ENCODE data around the gene SRD5A2.

Gene SRD5A2

DNA sequence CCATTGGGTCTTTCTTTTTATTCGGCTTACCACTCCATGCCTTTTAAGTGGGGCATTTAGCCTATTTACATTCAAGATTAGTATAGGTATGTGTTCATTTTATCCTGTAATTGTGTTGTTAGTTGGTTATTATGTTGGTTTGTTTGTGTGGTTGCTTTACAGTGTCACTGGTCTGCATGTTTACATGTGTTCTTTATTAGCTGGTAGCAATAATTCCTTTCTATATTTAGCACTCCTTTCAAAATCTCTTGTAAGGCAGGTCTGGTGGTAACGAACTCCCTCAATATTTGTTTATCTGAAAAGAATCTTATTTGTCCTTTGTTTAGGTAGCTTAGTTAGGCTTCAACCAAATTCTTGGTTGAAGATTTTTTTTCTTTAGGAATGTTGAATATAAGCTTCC is 97.5 kb downstream of the SRD5A2 start:
- no peak overlapping the region for H3K9ac ChIP-seq (ENCODE audit: low read length)
- H3K36me3 ChIP-seq (ENCODE audit: low read length): no peaks in the 10 kb centered on the region
- no peaks in the 10 kb centered on the region for H3K79me2 ChIP-seq (ENCODE audit: insufficient read depth, low read length)
- no peak overlapping the region for H2AFZ ChIP-seq (ENCODE audit: low read depth, low read length, severe bottlenecking)
- no peak overlapping the region for H3K4me2 ChIP-seq (ENCODE audit: low read depth, low read length, poor library complexity, severe bottlenecking)
- no peak overlapping the region for H3K27ac ChIP-seq (ENCODE audit: low read depth, low read length)
- H3K9me2 ChIP-seq (replicated peaks; ENCODE audit: insufficient read depth, low read length): no peaks in the 10 kb centered on the region
- H3K9me3 ChIP-seq (ENCODE audit: insufficient read depth, low read length): no peaks in the 10 kb centered on the region
- H3K27me3 ChIP-seq (ENCODE audit: low read length): no peaks in the 10 kb centered on the region
- TF ChIP-seq, protein P1, sequence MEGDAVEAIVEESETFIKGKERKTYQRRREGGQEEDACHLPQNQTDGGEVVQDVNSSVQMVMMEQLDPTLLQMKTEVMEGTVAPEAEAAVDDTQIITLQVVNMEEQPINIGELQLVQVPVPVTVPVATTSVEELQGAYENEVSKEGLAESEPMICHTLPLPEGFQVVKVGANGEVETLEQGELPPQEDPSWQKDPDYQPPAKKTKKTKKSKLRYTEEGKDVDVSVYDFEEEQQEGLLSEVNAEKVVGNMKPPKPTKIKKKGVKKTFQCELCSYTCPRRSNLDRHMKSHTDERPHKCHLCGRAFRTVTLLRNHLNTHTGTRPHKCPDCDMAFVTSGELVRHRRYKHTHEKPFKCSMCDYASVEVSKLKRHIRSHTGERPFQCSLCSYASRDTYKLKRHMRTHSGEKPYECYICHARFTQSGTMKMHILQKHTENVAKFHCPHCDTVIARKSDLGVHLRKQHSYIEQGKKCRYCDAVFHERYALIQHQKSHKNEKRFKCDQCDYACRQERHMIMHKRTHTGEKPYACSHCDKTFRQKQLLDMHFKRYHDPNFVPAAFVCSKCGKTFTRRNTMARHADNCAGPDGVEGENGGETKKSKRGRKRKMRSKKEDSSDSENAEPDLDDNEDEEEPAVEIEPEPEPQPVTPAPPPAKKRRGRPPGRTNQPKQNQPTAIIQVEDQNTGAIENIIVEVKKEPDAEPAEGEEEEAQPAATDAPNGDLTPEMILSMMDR (IDR thresholded peaks at IDR 0.05; ENCODE audit: insufficient read depth, low read length, poor library complexity, severe bottlenecking): no peak
- TF ChIP-seq EZH2phosphoT487 (conservative IDR thresholded peaks at IDR 0.05; ENCODE audit: low read length): no peak
- no peaks in the 10 kb centered on the region for H4K20me1 ChIP-seq (ENCODE audit: low read depth, low read length)
- no peaks in the 10 kb centered on the region for H3F3A ChIP-seq (ENCODE audit: insufficient read depth)
- no peak overlapping the region for H3K4me3 ChIP-seq (ENCODE audit: insufficient read depth, low read length, poor library complexity, severe bottlenecking)

DNA sequence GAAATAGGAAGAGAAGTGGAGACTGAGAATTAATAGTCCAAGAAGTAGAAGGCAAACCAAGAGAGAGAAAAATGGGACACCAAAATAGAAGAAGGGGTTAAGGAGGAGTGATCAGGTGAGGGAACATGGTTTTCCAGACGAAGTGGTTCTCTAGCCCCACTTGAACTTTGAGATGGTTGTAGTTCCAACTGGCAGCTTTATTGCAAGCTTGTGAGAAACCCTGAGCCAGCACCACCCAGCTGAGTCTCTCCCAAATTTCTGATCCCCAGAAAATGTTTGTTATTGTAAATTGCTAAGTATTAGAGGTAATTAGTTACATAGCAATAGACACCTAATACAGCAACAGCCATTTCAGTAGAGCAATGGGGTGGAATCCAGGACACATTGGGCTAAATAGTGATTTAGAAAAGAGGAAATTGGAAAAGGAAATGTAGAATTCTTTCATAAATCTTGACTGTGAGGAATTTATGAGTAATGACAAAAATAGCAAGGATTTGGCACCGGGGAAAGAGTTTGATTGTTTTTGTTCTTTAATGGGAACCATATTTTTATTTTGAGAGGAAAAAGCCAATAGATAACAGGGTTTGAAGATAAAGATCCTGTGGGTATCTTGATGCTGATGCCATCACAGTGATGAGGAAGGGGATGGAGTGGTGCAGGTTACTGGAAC is 104.1 kb downstream of the SRD5A2 start:
- H3K4me2 ChIP-seq (ENCODE audit: low read depth, low read length, poor library complexity, severe bottlenecking): no peak overlapping the region
- no peaks in the 10 kb centered on the region for H3F3A ChIP-seq (ENCODE audit: insufficient read depth)

DNA sequence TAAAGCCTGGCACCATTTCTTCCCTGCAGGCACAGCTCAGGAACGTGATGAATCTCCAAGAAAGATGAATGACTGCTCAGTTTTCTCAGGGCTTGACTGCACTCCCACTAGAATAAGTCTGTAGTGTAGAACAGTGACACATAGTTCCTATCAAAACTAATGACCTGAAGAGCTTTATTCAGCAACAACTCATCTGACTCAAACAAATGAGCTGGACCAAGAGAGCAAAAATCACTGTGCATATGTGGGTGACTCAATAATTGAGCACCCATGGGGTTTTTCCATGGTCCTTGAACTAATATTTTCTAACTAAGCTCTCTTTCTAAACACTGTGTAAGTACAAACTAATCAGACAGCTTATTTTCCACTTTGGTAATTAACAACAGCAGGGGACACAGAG is 105.0 kb downstream of the SRD5A2 start:
- H3F3A ChIP-seq (ENCODE audit: insufficient read depth): no peaks in the 10 kb centered on the region
- no peaks in the 10 kb centered on the region for H4K20me1 ChIP-seq (ENCODE audit: low read depth, low read length)
- no peaks in the 10 kb centered on the region for H3K9me3 ChIP-seq (ENCODE audit: insufficient read depth, low read length)
- H3K4me3 ChIP-seq (ENCODE audit: insufficient read depth, low read length, poor library complexity, severe bottlenecking): no peak overlapping the region
- H3K36me3 ChIP-seq (ENCODE audit: low read length): no peaks in the 10 kb centered on the region
- no peaks in the 10 kb centered on the region for H3K27me3 ChIP-seq (ENCODE audit: low read length)
- no peak overlapping the region for H3K27ac ChIP-seq (ENCODE audit: low read depth, low read length)
- H3K9ac ChIP-seq (ENCODE audit: low read length): no peak overlapping the region
- TF ChIP-seq, protein P1 (IDR thresholded peaks at IDR 0.05; ENCODE audit: insufficient read depth, low read length, poor library complexity, severe bottlenecking): no peak
- TF ChIP-seq EZH2phosphoT487 (conservative IDR thresholded peaks at IDR 0.05; ENCODE audit: low read length): no peak
- no peaks in the 10 kb centered on the region for H3K9me2 ChIP-seq (replicated peaks; ENCODE audit: insufficient read depth, low read length)
- no peaks in the 10 kb centered on the region for H3K79me2 ChIP-seq (ENCODE audit: insufficient read depth, low read length)
- H3K4me2 ChIP-seq (ENCODE audit: low read depth, low read length, poor library complexity, severe bottlenecking): no peak overlapping the region
- H2AFZ ChIP-seq (ENCODE audit: low read depth, low read length, severe bottlenecking): no peak overlapping the region

More for the DNA sequence above, 104.1 kb downstream of the SRD5A2 start:
- H3K27ac ChIP-seq (ENCODE audit: low read depth, low read length): no peak overlapping the region
- no peak for TF ChIP-seq EZH2phosphoT487 (conservative IDR thresholded peaks at IDR 0.05; ENCODE audit: low read length)
- TF ChIP-seq, protein P1 (IDR thresholded peaks at IDR 0.05; ENCODE audit: insufficient read depth, low read length, poor library complexity, severe bottlenecking): no peak
- no peak overlapping the region for H3K4me3 ChIP-seq (ENCODE audit: insufficient read depth, low read length, poor library complexity, severe bottlenecking)
- no peaks in the 10 kb centered on the region for H3K79me2 ChIP-seq (ENCODE audit: insufficient read depth, low read length)
- H3K27me3 ChIP-seq (ENCODE audit: low read length): no peaks in the 10 kb centered on the region
- H3K36me3 ChIP-seq (ENCODE audit: low read length): no peaks in the 10 kb centered on the region
- H4K20me1 ChIP-seq (ENCODE audit: low read depth, low read length): no peaks in the 10 kb centered on the region
- H3K9me2 ChIP-seq (replicated peaks; ENCODE audit: insufficient read depth, low read length): no peaks in the 10 kb centered on the region
- no peak overlapping the region for H3K9ac ChIP-seq (ENCODE audit: low read length)
- no peak overlapping the region for H2AFZ ChIP-seq (ENCODE audit: low read depth, low read length, severe bottlenecking)
- no peaks in the 10 kb centered on the region for H3K9me3 ChIP-seq (ENCODE audit: insufficient read depth, low read length)
